Measurements from ENCODE around the gene CDK2AP2. TPM values are rescaled to one million over a fixed set of nuclear protein-coding genes. Genes with fewer than 3 reads are reported as not detected.

Gene CDK2AP2
- total and polyA plus RNA-seq, 9 of the 15 experiments (the other 6 are each of a cell fraction or from before 2014, with no cell fraction given) = 4.4 to 47.4 (median 21.7) TPM

GRCh38 chr11:67539550-67539949 lies 31.6 kb upstream of the CDK2AP2 start (continued):
- TF ChIP-seq ID3 (CRISPR knock-in tag; IDR thresholded peaks at IDR 0.05) = no peak
- no peak for TF ChIP-seq ID3 (tag; IDR thresholded peaks at IDR 0.05)
- TF ChIP-seq, protein P1, sequence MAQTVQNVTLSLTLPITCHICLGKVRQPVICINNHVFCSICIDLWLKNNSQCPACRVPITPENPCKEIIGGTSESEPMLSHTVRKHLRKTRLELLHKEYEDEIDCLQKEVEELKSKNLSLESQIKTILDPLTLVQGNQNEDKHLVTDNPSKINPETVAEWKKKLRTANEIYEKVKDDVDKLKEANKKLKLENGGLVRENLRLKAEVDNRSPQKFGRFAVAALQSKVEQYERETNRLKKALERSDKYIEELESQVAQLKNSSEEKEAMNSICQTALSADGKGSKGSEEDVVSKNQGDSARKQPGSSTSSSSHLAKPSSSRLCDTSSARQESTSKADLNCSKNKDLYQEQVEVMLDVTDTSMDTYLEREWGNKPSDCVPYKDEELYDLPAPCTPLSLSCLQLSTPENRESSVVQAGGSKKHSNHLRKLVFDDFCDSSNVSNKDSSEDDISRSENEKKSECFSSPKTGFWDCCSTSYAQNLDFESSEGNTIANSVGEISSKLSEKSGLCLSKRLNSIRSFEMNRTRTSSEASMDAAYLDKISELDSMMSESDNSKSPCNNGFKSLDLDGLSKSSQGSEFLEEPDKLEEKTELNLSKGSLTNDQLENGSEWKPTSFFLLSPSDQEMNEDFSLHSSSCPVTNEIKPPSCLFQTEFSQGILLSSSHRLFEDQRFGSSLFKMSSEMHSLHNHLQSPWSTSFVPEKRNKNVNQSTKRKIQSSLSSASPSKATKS (CRISPR knock-in tag; IDR thresholded peaks at IDR 0.05) = no peak
- TF ChIP-seq FOS (IDR thresholded peaks at IDR 0.05; ENCODE audit: extremely low read depth, insufficient read length) = peak; percentile 17
- TF ChIP-seq ZNF511 (CRISPR knock-in tag; IDR thresholded peaks at IDR 0.05) = no peak
- peak; percentile 65 for TF ChIP-seq NFYB (IDR thresholded peaks at IDR 0.05; ENCODE audit: extremely low read depth, insufficient read length)
- no peak for TF ChIP-seq ILK (tag; IDR thresholded peaks at IDR 0.05; ENCODE audit: borderline replicate concordance, low read depth)
- TF ChIP-seq CHD4 (IDR thresholded peaks at IDR 0.05; ENCODE audit: insufficient read depth, insufficient replicate concordance, low read depth, low read length, poor library complexity, severe bottlenecking) = no peak
- no peak for TF ChIP-seq ATF4 (CRISPR knock-in tag; IDR thresholded peaks at IDR 0.05)
- no peak for TF ChIP-seq CSDE1 (IDR thresholded peaks at IDR 0.05)
- TF ChIP-seq ZNF75A (CRISPR knock-in tag; IDR thresholded peaks at IDR 0.05) = no peak
- TF ChIP-seq, protein P2, sequence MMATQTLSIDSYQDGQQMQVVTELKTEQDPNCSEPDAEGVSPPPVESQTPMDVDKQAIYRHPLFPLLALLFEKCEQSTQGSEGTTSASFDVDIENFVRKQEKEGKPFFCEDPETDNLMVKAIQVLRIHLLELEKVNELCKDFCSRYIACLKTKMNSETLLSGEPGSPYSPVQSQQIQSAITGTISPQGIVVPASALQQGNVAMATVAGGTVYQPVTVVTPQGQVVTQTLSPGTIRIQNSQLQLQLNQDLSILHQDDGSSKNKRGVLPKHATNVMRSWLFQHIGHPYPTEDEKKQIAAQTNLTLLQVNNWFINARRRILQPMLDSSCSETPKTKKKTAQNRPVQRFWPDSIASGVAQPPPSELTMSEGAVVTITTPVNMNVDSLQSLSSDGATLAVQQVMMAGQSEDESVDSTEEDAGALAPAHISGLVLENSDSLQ (IDR thresholded peaks at IDR 0.05) = peak; percentile 25; the same call in 1 of the 2 replicates
- TF ChIP-seq GABPB1 (CRISPR knock-in tag; IDR thresholded peaks at IDR 0.05) = no peak
- no peak for TF ChIP-seq RFX5 (IDR thresholded peaks at IDR 0.05; ENCODE audit: low read depth, low read length)
- TF ChIP-seq ZNF57 (CRISPR knock-in tag; IDR thresholded peaks at IDR 0.05) = no peak
- no peak for TF ChIP-seq BRD9 (IDR thresholded peaks at IDR 0.05; ENCODE audit: low read depth, partially characterized antibody)
- TF ChIP-seq E4F1 (CRISPR knock-in tag; IDR thresholded peaks at IDR 0.05; ENCODE audit: borderline replicate concordance) = no peak
- TF ChIP-seq ZNF589 (CRISPR knock-in tag; IDR thresholded peaks at IDR 0.05; ENCODE audit: low read depth) = no peak
- TF ChIP-seq, protein P3, sequence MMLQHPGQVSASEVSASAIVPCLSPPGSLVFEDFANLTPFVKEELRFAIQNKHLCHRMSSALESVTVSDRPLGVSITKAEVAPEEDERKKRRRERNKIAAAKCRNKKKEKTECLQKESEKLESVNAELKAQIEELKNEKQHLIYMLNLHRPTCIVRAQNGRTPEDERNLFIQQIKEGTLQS (IDR thresholded peaks at IDR 0.05) = no peak
- TF ChIP-seq, protein P3 (CRISPR knock-in tag; conservative IDR thresholded peaks at IDR 0.05) = no peak
